HUES6 (cell line): ENCODE results near the gene STIM2.

ENCODE experiments used
- H3K27ac ChIP-seq: 2 replicates; pipeline ENCODE4 v1.7.0; 2013; ENCODE audit warnings: low read depth, mild to moderate bottlenecking, low read length, inconsistent platforms
- H3K27me3 ChIP-seq: 2 replicates; pipeline ENCODE4 v1.6.1; 2013; ENCODE audit warnings: low read length; ENCODE audit not compliant: control insufficient read depth, insufficient read depth
- H3K36me3 ChIP-seq: 2 replicates; pipeline ENCODE4 v1.6.1; 2013; ENCODE audit warnings: low read length; ENCODE audit not compliant: control insufficient read depth, insufficient read depth
- H3K4me1 ChIP-seq: 2 replicates; pipeline ENCODE4 v1.6.1; 2013; ENCODE audit warnings: low read length; ENCODE audit not compliant: control insufficient read depth, insufficient read depth
- H3K4me3 ChIP-seq: 2 replicates; pipeline ENCODE4 v1.5.1; 2013; ENCODE audit warnings: low read depth, low read length
- H3K9ac ChIP-seq: one replicate; pipeline ENCODE4 v1.6.1; 2013; ENCODE audit warnings: mild to moderate bottlenecking, low read length
- H3K9me3 ChIP-seq: 2 replicates; pipeline ENCODE4 v1.6.1; 2013; ENCODE audit warnings: low read depth, low read length; ENCODE audit not compliant: control insufficient read depth, insufficient read depth

STIM2 gene

GRCh38 chr4:26836539-26836938, 24.1 kb upstream of the STIM2 start:
- no peak overlapping the region for H3K9ac ChIP-seq
- H3K27ac ChIP-seq = no peak overlapping the region
- 0 out of 2 replicates have a peak, but pooled peaks cover 5% of the 10 kb centered on the region for H3K4me1 ChIP-seq
- H3K27me3 ChIP-seq = no peaks in the 10 kb centered on the region
- H3K4me3 ChIP-seq = no peak overlapping the region
- no peaks in the 10 kb centered on the region; the same call in 1 of the 2 replicates for H3K9me3 ChIP-seq
- H3K36me3 ChIP-seq = no peaks in the 10 kb centered on the region

GRCh38 chr4:26837993-26838842, 22.4 kb upstream of the STIM2 start:
- Histone ChIP-seq H3K4me3 (no peak overlapping the region), H3K27me3 (no peaks in the 10 kb centered on the region), H3K36me3 (no peaks in the 10 kb centered on the region), H3K4me1 (0 out of 2 replicates have a peak, but pooled peaks cover 5% of the 10 kb centered on the region), H3K9me3 (no peaks in the 10 kb centered on the region; the same call in 1 of the 2 replicates), H3K27ac (no peak overlapping the region), H3K9ac (no peak overlapping the region)

- H3K27ac ChIP-seq = no peak overlapping the region
- no peak overlapping the region for H3K4me3 ChIP-seq
Observed at GRCh38 chr4:26839016-26839415, 21.6 kb upstream of the STIM2 start.

DNA sequence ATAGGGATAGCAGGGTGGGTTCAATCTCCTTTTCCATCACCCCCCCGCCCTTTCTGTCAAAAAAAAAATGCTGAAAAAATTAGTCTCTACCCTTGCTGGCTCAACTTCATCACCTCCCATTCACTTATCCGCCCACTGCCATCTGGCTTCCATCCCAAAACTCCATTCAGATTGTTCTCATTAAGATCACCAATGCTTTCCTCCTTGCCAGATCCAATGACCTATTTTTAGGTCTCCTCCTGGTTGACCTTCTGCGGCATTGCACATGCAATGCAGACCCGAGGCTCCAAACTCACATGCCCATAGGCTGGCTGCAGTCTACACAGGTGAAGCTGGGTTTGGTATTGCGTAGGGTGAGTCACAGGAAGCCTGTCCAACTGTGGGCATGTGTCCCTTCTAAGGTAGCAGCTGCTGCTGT, 21.1 kb upstream of the STIM2 start:
- Histone ChIP-seq H3K4me3 (no peak overlapping the region), H3K27me3 (no peaks in the 10 kb centered on the region), H3K9me3 (no peaks in the 10 kb centered on the region; the same call in 1 of the 2 replicates), H3K27ac (no peak overlapping the region), H3K4me1 (0 out of 2 replicates have a peak, but pooled peaks cover 5% of the 10 kb centered on the region), H3K9ac (no peak overlapping the region), H3K36me3 (no peaks in the 10 kb centered on the region)

More at GRCh38 chr4:26839016-26839415, 21.6 kb upstream of the STIM2 start:
- Histone ChIP-seq H3K36me3 (no peaks in the 10 kb centered on the region), H3K9ac (no peak overlapping the region), H3K4me1 (0 out of 2 replicates have a peak, but pooled peaks cover 5% of the 10 kb centered on the region), H3K9me3 (no peaks in the 10 kb centered on the region; the same call in 1 of the 2 replicates), H3K27me3 (no peaks in the 10 kb centered on the region)

- H3K9ac ChIP-seq = no peak overlapping the region
- H3K36me3 ChIP-seq = no peaks in the 10 kb centered on the region
- H3K27ac ChIP-seq = no peak overlapping the region
- H3K27me3 ChIP-seq = no peaks in the 10 kb centered on the region
- H3K4me3 ChIP-seq = no peak overlapping the region
- 0 out of 2 replicates have a peak, but pooled peaks cover 5% of the 10 kb centered on the region for H3K4me1 ChIP-seq
- H3K9me3 ChIP-seq = no peaks in the 10 kb centered on the region
Observed at GRCh38 chr4:26840786-26841185, 19.9 kb upstream of the STIM2 start.

GRCh38 chr4:26842911-26843310, 17.7 kb upstream of the STIM2 start:
- Histone ChIP-seq H3K27me3 (no peaks in the 10 kb centered on the region), H3K27ac (no peak overlapping the region), H3K9me3 (no peaks in the 10 kb centered on the region), H3K9ac (no peak overlapping the region), H3K36me3 (no peaks in the 10 kb centered on the region), H3K4me3 (no peak overlapping the region), H3K4me1 (0 out of 2 replicates have a peak, but pooled peaks cover 5% of the 10 kb centered on the region)

DNA sequence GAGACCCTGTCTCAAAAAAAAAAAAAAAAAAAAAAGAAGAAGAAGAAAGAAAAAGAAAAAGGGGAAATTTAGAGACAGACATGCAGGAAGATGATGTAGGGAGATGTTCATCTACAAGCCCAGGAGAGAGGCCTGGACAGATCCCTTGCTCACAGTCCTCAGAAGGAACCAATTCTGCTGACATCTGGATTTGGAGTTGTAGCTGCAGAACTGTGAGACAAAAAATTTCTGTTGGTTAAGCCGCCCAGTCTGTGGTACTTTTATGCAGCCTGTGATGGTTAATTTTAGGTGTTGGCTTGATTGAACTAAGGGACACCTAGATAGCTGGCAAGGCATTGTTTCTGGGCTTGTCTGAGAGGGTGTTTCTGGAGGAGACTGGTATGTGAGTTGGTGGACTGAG, 10.1 kb upstream of the STIM2 start:
- H3K27ac ChIP-seq = no peak overlapping the region
- no peak overlapping the region for H3K4me3 ChIP-seq
- H3K9ac ChIP-seq = no peak overlapping the region
- no peaks in the 10 kb centered on the region for H3K4me1 ChIP-seq
- no peaks in the 10 kb centered on the region for H3K27me3 ChIP-seq
- no peaks in the 10 kb centered on the region for H3K36me3 ChIP-seq
- H3K9me3 ChIP-seq = no peaks in the 10 kb centered on the region

DNA sequence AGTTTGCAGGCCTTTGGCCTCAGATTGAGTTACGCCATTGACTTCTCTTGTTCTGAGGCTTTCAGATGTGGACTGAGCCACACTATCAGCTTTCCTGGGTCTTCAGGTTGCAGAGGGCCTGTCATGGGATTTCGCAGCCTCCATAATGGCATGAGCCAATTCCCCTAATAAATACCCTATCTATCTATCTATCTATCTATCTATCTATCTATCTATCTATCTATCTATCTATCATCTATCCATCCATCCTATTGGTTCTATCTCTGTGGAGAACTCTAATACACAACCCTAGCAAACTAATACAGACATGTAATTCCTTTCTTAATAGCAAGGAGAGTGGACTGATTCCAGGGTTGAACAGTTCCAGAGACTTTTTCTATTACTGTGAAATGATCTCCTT, 9.5 kb upstream of the STIM2 start:
- no peaks in the 10 kb centered on the region for H3K9me3 ChIP-seq
- H3K4me1 ChIP-seq = no peaks in the 10 kb centered on the region
- no peak overlapping the region for H3K9ac ChIP-seq
- H3K27me3 ChIP-seq = no peaks in the 10 kb centered on the region
- no peaks in the 10 kb centered on the region for H3K36me3 ChIP-seq
- H3K27ac ChIP-seq = no peak overlapping the region
- H3K4me3 ChIP-seq = no peak overlapping the region

GRCh38 chr4:26854701-26855100, 5.9 kb upstream of the STIM2 start:
- Histone ChIP-seq H3K4me3 (no peak overlapping the region), H3K9ac (no peak overlapping the region), H3K9me3 (no peaks in the 10 kb centered on the region), H3K27ac (no peak overlapping the region), H3K4me1 (peaks cover 15% of the 10 kb centered on the region), H3K36me3 (no peaks in the 10 kb centered on the region), H3K27me3 (no peaks in the 10 kb centered on the region)

GRCh38 chr4:26856906-26857277, 3.7 kb upstream of the STIM2 start:
- Histone ChIP-seq H3K4me3 (peak overlapping the region; percentile 83), H3K27me3 (no peaks in the 10 kb centered on the region), H3K4me1 (peaks cover 19% of the 10 kb centered on the region), H3K27ac (no peak overlapping the region), H3K9ac (peak overlapping the region; percentile 70), H3K9me3 (no peaks in the 10 kb centered on the region), H3K36me3 (no peaks in the 10 kb centered on the region)

GRCh38 chr4:26857278-26858034, 3.2 kb upstream of the STIM2 start:
- Histone ChIP-seq H3K27me3 (peaks cover 2% of the 10 kb centered on the region; the same call in 1 of the 2 replicates), H3K9ac (peak overlapping the region; percentile 70), H3K9me3 (no peaks in the 10 kb centered on the region), H3K27ac (no peak overlapping the region), H3K36me3 (no peaks in the 10 kb centered on the region), H3K4me1 (peaks cover 23% of the 10 kb centered on the region), H3K4me3 (peak overlapping the region; percentile 83)
